Loucy (cell line): ENCODE measurements around the gene HAP1.

ENCODE experiments used
- H2AFZ ChIP-seq: fragments of 200-600 bp; sonication (generic); 2 replicates; pipeline ENCODE4 v1.6.0; 2016; ENCODE audit warnings: antibody characterized with exemption, mild to moderate bottlenecking, low read length, moderate library complexity
- H3F3A ChIP-seq: fragments of 200-600 bp; 2 replicates; pipeline ENCODE4 v1.6.0; 2016; ENCODE audit warnings: antibody characterized with exemption, low read depth, mild to moderate bottlenecking
- H3K27me3 ChIP-seq: fragments of 200-600 bp; sonication (generic); 2 replicates; pipeline ENCODE4 v1.6.1; 2014; ENCODE audit warnings: low read length, mild to moderate bottlenecking; ENCODE audit not compliant: insufficient read depth, poor library complexity, severe bottlenecking
- H3K36me3 ChIP-seq: fragments of 200-600 bp; sonication (generic); 2 replicates; pipeline ENCODE4 v1.6.1; 2016; ENCODE audit warnings: low read length; ENCODE audit not compliant: insufficient read depth
- H3K4me1 ChIP-seq: fragments of 200-600 bp; sonication (generic); 2 replicates; pipeline ENCODE4 v1.5.1; 2014; ENCODE audit warnings: low read length, mild to moderate bottlenecking; ENCODE audit not compliant: insufficient read depth, poor library complexity, severe bottlenecking
- H3K4me2 ChIP-seq: fragments of 200-600 bp; sonication (generic); 2 replicates; pipeline ENCODE4 v1.6.0; 2014; ENCODE audit warnings: antibody characterized with exemption, low read length, low read depth, mild to moderate bottlenecking; ENCODE audit not compliant: poor library complexity, severe bottlenecking
- H3K4me3 ChIP-seq: fragments of 200-600 bp; sonication (generic); 2 replicates; pipeline ENCODE4 v1.5.1; 2014; ENCODE audit warnings: low read length, mild to moderate bottlenecking, mixed read lengths; ENCODE audit not compliant: poor library complexity, severe bottlenecking
- H3K79me2 ChIP-seq: fragments of 200-600 bp; sonication (generic); 2 replicates; pipeline ENCODE4 v1.6.1; 2014; ENCODE audit warnings: low read length; ENCODE audit not compliant: insufficient read depth
- H3K9ac ChIP-seq: fragments of 200-600 bp; sonication (generic); 2 replicates; pipeline ENCODE4 v1.6.0; 2014; ENCODE audit warnings: mild to moderate bottlenecking, low read depth, low read length, moderate library complexity; ENCODE audit not compliant: poor library complexity, severe bottlenecking
- H3K9me2 ChIP-seq: fragments of 200-600 bp; sonication (generic); replicated peaks from 2 replicates; pipeline ENCODE4 v1.6.1; 2016; ENCODE audit warnings: low read depth, low read length, mixed read lengths
- H3K9me3 ChIP-seq: fragments of 200-600 bp; sonication (generic); 2 replicates; pipeline ENCODE4 v1.6.1; 2014; ENCODE audit warnings: mild to moderate bottlenecking, antibody characterized with exemption, low read length, low read depth; ENCODE audit not compliant: insufficient read depth
- H4K20me1 ChIP-seq: fragments of 200-600 bp; sonication (generic); 2 replicates; pipeline ENCODE4 v1.6.0; 2014; ENCODE audit warnings: antibody characterized with exemption, low read length, mild to moderate bottlenecking; ENCODE audit not compliant: insufficient read depth, poor library complexity, severe bottlenecking
- EZH2phosphoT487 ChIP-seq: fragments of 200-600 bp; IDR thresholded peaks from 2 replicates; pipeline ENCODE4 v1.6.1; 2018; ENCODE audit warnings: antibody characterized with exemption, mild to moderate bottlenecking, moderate library complexity, borderline replicate concordance
- TF ChIP-seq, protein P1 (sequence below): fragments of 200-600 bp; sonication (generic); conservative IDR thresholded peaks from 2 replicates; pipeline ENCODE4 v1.5.1; 2014; ENCODE audit warnings: mild to moderate bottlenecking, antibody characterized with exemption, low read length

Gene HAP1

DNA sequence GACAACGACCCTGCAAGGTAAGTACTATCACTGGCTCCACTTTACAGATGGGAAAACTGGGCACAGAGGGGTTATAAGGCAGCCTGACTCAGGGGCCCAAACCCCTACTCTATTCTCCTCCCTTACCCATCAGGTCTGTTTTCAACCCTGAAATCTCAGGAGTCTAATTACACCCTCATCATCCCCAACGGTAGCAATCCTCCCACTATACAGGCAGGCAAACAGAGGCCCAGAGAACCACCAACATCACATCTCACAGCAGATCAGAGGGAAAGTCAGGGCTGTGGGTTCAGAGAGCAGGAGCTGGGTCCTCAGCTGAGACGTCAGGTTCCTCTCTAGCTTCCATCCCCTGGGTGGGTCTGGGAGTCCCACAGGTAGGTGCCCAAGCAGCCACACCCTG, 35.5 kb upstream of the HAP1 start:
- Histone ChIP-seq H3K79me2 (peaks cover 25% of the 10 kb centered on the region; the same call in 1 of the 2 replicates), H3K27me3 (no peaks in the 10 kb centered on the region), H3K9me2 (no peaks in the 10 kb centered on the region), H3K4me2 (no peak overlapping the region), H3K4me3 (no peak overlapping the region), H3K9me3 (no peaks in the 10 kb centered on the region), H3K4me1 (no peaks in the 10 kb centered on the region), H4K20me1 (peaks cover 26% of the 10 kb centered on the region), H3K9ac (no peak overlapping the region), H3F3A (no peaks in the 10 kb centered on the region), H3K36me3 (peaks cover 71% of the 10 kb centered on the region; the same call in 1 of the 2 replicates), H2AFZ (no peak overlapping the region)
- TF ChIP-seq, protein P1, sequence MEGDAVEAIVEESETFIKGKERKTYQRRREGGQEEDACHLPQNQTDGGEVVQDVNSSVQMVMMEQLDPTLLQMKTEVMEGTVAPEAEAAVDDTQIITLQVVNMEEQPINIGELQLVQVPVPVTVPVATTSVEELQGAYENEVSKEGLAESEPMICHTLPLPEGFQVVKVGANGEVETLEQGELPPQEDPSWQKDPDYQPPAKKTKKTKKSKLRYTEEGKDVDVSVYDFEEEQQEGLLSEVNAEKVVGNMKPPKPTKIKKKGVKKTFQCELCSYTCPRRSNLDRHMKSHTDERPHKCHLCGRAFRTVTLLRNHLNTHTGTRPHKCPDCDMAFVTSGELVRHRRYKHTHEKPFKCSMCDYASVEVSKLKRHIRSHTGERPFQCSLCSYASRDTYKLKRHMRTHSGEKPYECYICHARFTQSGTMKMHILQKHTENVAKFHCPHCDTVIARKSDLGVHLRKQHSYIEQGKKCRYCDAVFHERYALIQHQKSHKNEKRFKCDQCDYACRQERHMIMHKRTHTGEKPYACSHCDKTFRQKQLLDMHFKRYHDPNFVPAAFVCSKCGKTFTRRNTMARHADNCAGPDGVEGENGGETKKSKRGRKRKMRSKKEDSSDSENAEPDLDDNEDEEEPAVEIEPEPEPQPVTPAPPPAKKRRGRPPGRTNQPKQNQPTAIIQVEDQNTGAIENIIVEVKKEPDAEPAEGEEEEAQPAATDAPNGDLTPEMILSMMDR, result no peak
- no peak for TF ChIP-seq EZH2phosphoT487

DNA sequence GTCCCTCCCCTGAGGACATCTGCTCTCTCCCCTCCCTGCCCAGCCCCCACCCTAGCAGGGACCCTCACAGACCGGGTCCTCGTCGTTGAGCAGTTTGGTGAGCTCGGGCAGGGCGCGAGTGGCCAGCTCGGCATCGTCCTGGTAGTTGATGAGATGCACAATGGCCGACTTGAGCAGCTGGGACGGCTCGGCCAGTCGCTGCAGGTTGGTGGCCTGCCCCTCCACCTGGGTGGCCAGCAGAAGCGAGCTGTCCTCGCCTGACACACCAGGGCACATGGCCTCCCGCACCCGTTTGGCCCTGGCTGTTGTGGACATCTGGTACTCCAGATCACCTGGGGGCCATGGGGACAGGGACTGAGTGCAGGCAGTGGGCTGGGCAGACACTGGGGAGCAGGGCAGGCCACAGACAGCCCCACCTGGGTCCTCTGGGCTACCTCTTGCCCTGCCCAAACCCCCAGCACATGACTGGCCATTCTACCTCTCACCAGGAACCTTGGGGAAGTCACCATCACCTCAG, 35.0 kb upstream of the HAP1 start:
- no peak overlapping the region for H2AFZ ChIP-seq
- H3K4me2 ChIP-seq, result no peak overlapping the region
- H3F3A ChIP-seq, result no peaks in the 10 kb centered on the region
- H3K4me1 ChIP-seq, result no peaks in the 10 kb centered on the region
- H3K4me3 ChIP-seq, result no peak overlapping the region
- TF ChIP-seq, protein P1, result no peak
- TF ChIP-seq EZH2phosphoT487, result no peak
- H4K20me1 ChIP-seq, result peaks cover 26% of the 10 kb centered on the region
- H3K9me2 ChIP-seq, result no peaks in the 10 kb centered on the region
- no peaks in the 10 kb centered on the region for H3K9me3 ChIP-seq
- H3K27me3 ChIP-seq, result no peaks in the 10 kb centered on the region
- H3K9ac ChIP-seq, result no peak overlapping the region
- peaks cover 19% of the 10 kb centered on the region; the same call in 1 of the 2 replicates for H3K79me2 ChIP-seq
- H3K36me3 ChIP-seq, result peaks cover 76% of the 10 kb centered on the region; the same call in 1 of the 2 replicates

DNA sequence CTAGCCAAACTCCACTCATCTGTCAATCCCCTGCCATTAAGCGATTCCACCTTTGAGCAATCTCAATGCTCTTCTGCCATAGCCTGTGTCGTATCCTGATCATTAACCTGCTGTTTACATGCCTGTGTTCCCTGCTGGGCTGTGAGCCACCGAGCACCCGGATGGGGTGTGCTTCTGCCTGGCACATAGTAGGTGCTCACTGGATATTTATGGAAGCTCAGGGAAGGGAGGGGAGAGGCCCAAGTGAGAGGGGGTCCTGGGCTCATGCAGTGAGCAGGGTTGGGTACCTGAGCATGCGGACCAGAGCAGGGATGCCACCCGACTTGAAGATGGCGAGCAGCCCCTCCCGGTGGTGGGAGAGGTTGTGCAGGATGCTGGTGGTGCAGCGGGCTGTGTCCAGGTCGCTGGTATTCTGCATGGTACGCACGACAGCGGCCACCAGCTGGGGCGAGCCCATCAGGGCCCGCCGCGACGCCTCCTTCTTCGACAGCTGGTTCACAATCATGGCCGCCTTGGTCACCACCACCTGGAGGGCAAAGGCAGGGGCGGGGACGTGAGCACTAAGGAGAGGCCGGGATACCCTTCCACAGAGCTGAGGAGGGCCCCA, 34.3 kb upstream of the HAP1 start:
- H4K20me1 ChIP-seq, result peaks cover 25% of the 10 kb centered on the region

More for the DNA sequence above, 34.3 kb upstream of the HAP1 start:
- no peak overlapping the region for H3K4me3 ChIP-seq
- no peak overlapping the region for H3K9ac ChIP-seq
- H3K9me3 ChIP-seq, result no peaks in the 10 kb centered on the region
- H3K9me2 ChIP-seq, result no peaks in the 10 kb centered on the region
- peaks cover 81% of the 10 kb centered on the region; the same call in 1 of the 2 replicates for H3K36me3 ChIP-seq
- no peaks in the 10 kb centered on the region for H3K27me3 ChIP-seq
- H2AFZ ChIP-seq, result no peak overlapping the region
- no peaks in the 10 kb centered on the region for H3F3A ChIP-seq
- TF ChIP-seq EZH2phosphoT487, result no peak
- TF ChIP-seq, protein P1, result no peak
- peaks cover 15% of the 10 kb centered on the region; the same call in 1 of the 2 replicates for H3K79me2 ChIP-seq
- H3K4me1 ChIP-seq, result no peaks in the 10 kb centered on the region
- H3K4me2 ChIP-seq, result no peak overlapping the region
